Endothelial cell of umbilical vein (primary cell): ENCODE data around the gene PAPPA.

Experiments
- EZH2 ChIP-seq: IDR thresholded peaks from 2 replicates; pipeline ENCODE4 v1.6.1; 2012; ENCODE audit warnings: borderline replicate concordance, low read depth, mild to moderate bottlenecking, moderate library complexity, low read length, inconsistent platforms; ENCODE audit not compliant: severe bottlenecking
- FOS ChIP-seq: IDR thresholded peaks from 2 replicates; pipeline ENCODE4 v1.6.1; 2011; ENCODE audit warnings: mild to moderate bottlenecking, low read length, moderate library complexity, borderline replicate concordance; ENCODE audit not compliant: insufficient read depth
- GATA2 ChIP-seq: IDR thresholded peaks from 2 replicates; pipeline ENCODE4 v1.7.0; 2011; ENCODE audit warnings: low read depth, mild to moderate bottlenecking, moderate library complexity, mixed read lengths, low read length; ENCODE audit not compliant: insufficient read length, insufficient read depth
- JUN ChIP-seq: IDR thresholded peaks from 2 replicates; pipeline ENCODE4 v1.6.1; 2011; ENCODE audit warnings: borderline replicate concordance, low read depth; ENCODE audit not compliant: insufficient read length, insufficient read depth
- MAX ChIP-seq: IDR thresholded peaks from 2 replicates; pipeline ENCODE4 v1.6.1; 2011; ENCODE audit not compliant: insufficient read depth, insufficient read length
- MYC ChIP-seq: IDR thresholded peaks from one replicate; pipeline ENCODE4 v1.6.1; 2011; ENCODE audit warnings: mild to moderate bottlenecking, low read depth, low read length
- POLR2A ChIP-seq: IDR thresholded peaks from 2 replicates; pipeline ENCODE4 v1.6.1; 2012; ENCODE audit warnings: low read depth, mild to moderate bottlenecking, control low read depth, low read length
- POLR2AphosphoS5 ChIP-seq: IDR thresholded peaks from 2 replicates; pipeline ENCODE4 v1.6.1; 2012; ENCODE audit warnings: low read depth, mild to moderate bottlenecking, control low read depth, low read length, moderate library complexity; ENCODE audit not compliant: insufficient read depth
- TF ChIP-seq, protein P1 (sequence below), 2 donors: IDR thresholded peaks; 1 replicate in 1 of 2; 2 replicates in 1 of 2; pipeline ENCODE4 v1.5.1; 2011; ENCODE audit warnings: low read length in 2 of 2, mild to moderate bottlenecking in 2 of 2, moderate library complexity in 2 of 2, control low read depth in 1 of 2, inconsistent platforms in 1 of 2, low read depth in 1 of 2; ENCODE audit not compliant: insufficient read depth in 1 of 2; ENCODE audit errors: extremely low read depth in 1 of 2

GRCh38 chr9:116340270-116340669 lies 186.7 kb downstream of the PAPPA start:
- TF ChIP-seq, protein P1, sequence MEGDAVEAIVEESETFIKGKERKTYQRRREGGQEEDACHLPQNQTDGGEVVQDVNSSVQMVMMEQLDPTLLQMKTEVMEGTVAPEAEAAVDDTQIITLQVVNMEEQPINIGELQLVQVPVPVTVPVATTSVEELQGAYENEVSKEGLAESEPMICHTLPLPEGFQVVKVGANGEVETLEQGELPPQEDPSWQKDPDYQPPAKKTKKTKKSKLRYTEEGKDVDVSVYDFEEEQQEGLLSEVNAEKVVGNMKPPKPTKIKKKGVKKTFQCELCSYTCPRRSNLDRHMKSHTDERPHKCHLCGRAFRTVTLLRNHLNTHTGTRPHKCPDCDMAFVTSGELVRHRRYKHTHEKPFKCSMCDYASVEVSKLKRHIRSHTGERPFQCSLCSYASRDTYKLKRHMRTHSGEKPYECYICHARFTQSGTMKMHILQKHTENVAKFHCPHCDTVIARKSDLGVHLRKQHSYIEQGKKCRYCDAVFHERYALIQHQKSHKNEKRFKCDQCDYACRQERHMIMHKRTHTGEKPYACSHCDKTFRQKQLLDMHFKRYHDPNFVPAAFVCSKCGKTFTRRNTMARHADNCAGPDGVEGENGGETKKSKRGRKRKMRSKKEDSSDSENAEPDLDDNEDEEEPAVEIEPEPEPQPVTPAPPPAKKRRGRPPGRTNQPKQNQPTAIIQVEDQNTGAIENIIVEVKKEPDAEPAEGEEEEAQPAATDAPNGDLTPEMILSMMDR (IDR thresholded peaks at IDR 0.05; ENCODE audit: extremely low read depth in 1 of 2, insufficient read depth in 1 of 2, low read depth in 1 of 2, low read length in 2 of 2): no peak
- TF ChIP-seq EZH2 (no peak), MAX (no peak), POLR2A (no peak), MYC (no peak), GATA2 (no peak), JUN (no peak), POLR2AphosphoS5 (no peak), FOS (no peak)
